H1 (cell line): ENCODE measurements around the gene ADAMTS3. TPM values are rescaled to one million over a fixed set of nuclear protein-coding genes. Genes with fewer than 3 reads are reported as not detected.

Experiments used
- CTCF ChIA-PET: fragments of 300-600 bp; sonication (Branson Sonifier 250); formaldehyde crosslinking; loops from one replicate; lab custom pipeline; 2021; ENCODE audit not compliant: partially characterized antibody; lab: Charles Lee
- POLR2A ChIA-PET: fragments of 300-600 bp; sonication (Branson Sonifier 250); formaldehyde crosslinking; loops from one replicate; lab custom pipeline; 2021; ENCODE audit warnings: inconsistent platforms; ENCODE audit not compliant: partially characterized antibody; lab: Charles Lee
- DNase-seq, 2 experiments: peaks; one replicate each; pipeline versions ENCODE4 v3.0.0 to v3.0.0-alpha.2; 2010 to 2022; ENCODE audit warnings: low spot score in 2 of 2, low read depth in 1 of 2, mixed read lengths in 1 of 2
- FAIRE-seq: peaks from 2 replicates; lab custom pipeline; 2011; peaks lifted over from hg19 to GRCh38; lab: Jason Lieb, UNC
- H2AFZ ChIP-seq: 2 replicates; pipeline ENCODE4 v1.8.1; 2012; ENCODE audit warnings: low read length, inconsistent platforms
- H2AK5ac ChIP-seq: 2 replicates; pipeline ENCODE4 v1.6.1; 2013; ENCODE audit warnings: low read depth, low read length
- H2BK120ac ChIP-seq: replicated peaks from 2 replicates; pipeline ENCODE3; 2013; ENCODE audit warnings: low read depth, low read length, inconsistent platforms
- H2BK12ac ChIP-seq: 2 replicates; pipeline ENCODE4 v1.6.1; 2013; ENCODE audit warnings: low read depth, low read length
- H2BK15ac ChIP-seq: 2 replicates; pipeline ENCODE4 v1.6.1; 2013; ENCODE audit warnings: low read length
- H2BK20ac ChIP-seq: 2 replicates; pipeline ENCODE4 v1.6.1; 2013; ENCODE audit warnings: low read length
- H2BK5ac ChIP-seq: 2 replicates; pipeline ENCODE4 v1.6.1; 2013; ENCODE audit warnings: low read depth, low read length
- H3K14ac ChIP-seq: 2 replicates; pipeline ENCODE4 v1.6.1; 2013; ENCODE audit warnings: inconsistent platforms; ENCODE audit not compliant: insufficient read length
- H3K18ac ChIP-seq: 2 replicates; pipeline ENCODE4 v1.6.1; 2013; ENCODE audit warnings: low read length; ENCODE audit errors: extremely low read depth
- H3K23ac ChIP-seq: 2 replicates; pipeline ENCODE4 v1.6.1; 2013; ENCODE audit warnings: inconsistent platforms; ENCODE audit not compliant: insufficient read length
- H3K23me2 ChIP-seq: 2 replicates; pipeline ENCODE4 v1.6.1; 2013; ENCODE audit warnings: low read depth, low read length
- H3K27ac ChIP-seq: 2 replicates; pipeline ENCODE4 v1.6.1; 2011; ENCODE audit warnings: low read depth, low read length, inconsistent platforms
- H3K27me3 ChIP-seq, 4 experiments: replicated peaks in 1 of 4; 1 replicate in 1 of 4; 2 replicates in 3 of 4; pipeline versions ENCODE4 v1.6.1 to v1.8.1; 2011 to 2013; ENCODE audit warnings: low read length in 3 of 4, mild to moderate bottlenecking in 3 of 4, inconsistent platforms in 2 of 4, mixed read lengths in 2 of 4, moderate library complexity in 1 of 4; ENCODE audit not compliant: control insufficient read depth in 3 of 4, insufficient read depth in 3 of 4; ENCODE audit errors: extremely low read depth in 1 of 4
- H3K36me3 ChIP-seq, 4 experiments: 2 replicates each; pipeline versions ENCODE4 v1.6.1 to v1.8.1; 2011 to 2013; ENCODE audit warnings: mild to moderate bottlenecking in 4 of 4, low read length in 3 of 4, moderate library complexity in 2 of 4, control low read depth in 1 of 4, inconsistent platforms in 1 of 4; ENCODE audit not compliant: insufficient read depth in 4 of 4, control insufficient read depth in 2 of 4
- H3K4ac ChIP-seq: replicated peaks from 2 replicates; pipeline ENCODE3; 2013; ENCODE audit warnings: low read length, low read depth, mixed read lengths, inconsistent platforms; ENCODE audit not compliant: insufficient read length
- H3K4me1 ChIP-seq, 4 experiments: replicated peaks in 1 of 4; 1 replicate in 1 of 4; 2 replicates in 3 of 4; pipeline versions ENCODE4 v1.6.1 to v1.8.1; 2011 to 2013; ENCODE audit warnings: low read length in 3 of 4, inconsistent platforms in 2 of 4, mixed read lengths in 1 of 4; ENCODE audit not compliant: insufficient read depth in 4 of 4, control insufficient read depth in 3 of 4
- H3K4me2 ChIP-seq, 2 experiments: 2 replicates each; pipeline versions ENCODE4 v1.6.1 to v1.8.1; 2011 to 2013; ENCODE audit warnings: low read depth in 2 of 2, low read length in 2 of 2, control low read depth in 1 of 2, inconsistent platforms in 1 of 2, mild to moderate bottlenecking in 1 of 2; ENCODE audit not compliant: insufficient read depth in 1 of 2
- H3K4me3 ChIP-seq, 4 experiments: fragments of 200-600, 300-600 bp in 1 of 4; sonication (generic), shearing (Covaris generic), sonication (Bioruptor Twin) in 1 of 4; 2 replicates each; pipeline versions ENCODE4 v1.5.1 to v1.8.1; 2011 to 2016; ENCODE audit warnings: low read length in 4 of 4, low read depth in 3 of 4, control low read depth in 2 of 4, inconsistent platforms in 2 of 4, mild to moderate bottlenecking in 2 of 4, mixed read lengths in 1 of 4, moderate library complexity in 1 of 4; ENCODE audit not compliant: insufficient read depth in 2 of 4; ENCODE audit errors: extremely low read depth in 1 of 4
- H3K56ac ChIP-seq: replicated peaks from 2 replicates; pipeline ENCODE3; 2013; ENCODE audit warnings: low read depth, mild to moderate bottlenecking, mixed read lengths, low read length, inconsistent platforms; ENCODE audit not compliant: insufficient read length
- H3K79me1 ChIP-seq: 2 replicates; pipeline ENCODE4 v1.6.1; 2013; ENCODE audit warnings: low read depth, low read length, control low read depth
- H3K79me2 ChIP-seq, 2 experiments: 2 replicates each; pipeline versions ENCODE4 v1.6.1 to v1.8.1; 2012 to 2013; ENCODE audit warnings: low read length in 2 of 2, mild to moderate bottlenecking in 2 of 2, inconsistent platforms in 1 of 2; ENCODE audit not compliant: insufficient read depth in 2 of 2, control insufficient read depth in 1 of 2
- H3K9ac ChIP-seq, 4 experiments: replicated peaks in 1 of 4; 1 replicate in 1 of 4; 2 replicates in 3 of 4; pipeline versions ENCODE4 v1.6.1 to v1.8.1; 2011 to 2013; ENCODE audit warnings: low read depth in 3 of 4, low read length in 3 of 4, control low read depth in 2 of 4, mild to moderate bottlenecking in 2 of 4, moderate library complexity in 2 of 4, inconsistent platforms in 1 of 4; ENCODE audit errors: extremely low read depth in 1 of 4
- H3K9me3 ChIP-seq, 2 experiments: 2 replicates each; pipeline versions ENCODE4 v1.6.1 to v1.8.1; 2012 to 2013; ENCODE audit warnings: mild to moderate bottlenecking in 2 of 2, moderate library complexity in 2 of 2, control low read depth in 1 of 2, inconsistent platforms in 1 of 2, low read depth in 1 of 2, low read length in 1 of 2, mixed read lengths in 1 of 2; ENCODE audit not compliant: insufficient read depth in 2 of 2
- H4K20me1 ChIP-seq, 2 experiments: replicated peaks in 1 of 2; 2 replicates each; pipeline versions ENCODE3 to v1.8.1; 2011 to 2013; ENCODE audit warnings: inconsistent platforms in 2 of 2, low read length in 2 of 2, mild to moderate bottlenecking in 1 of 2; ENCODE audit not compliant: insufficient read depth in 2 of 2, control insufficient read depth in 1 of 2
- H4K5ac ChIP-seq: 2 replicates; pipeline ENCODE4 v1.6.1; 2013; ENCODE audit warnings: low read length, low read depth, mixed read lengths, inconsistent platforms; ENCODE audit not compliant: insufficient read length
- H4K8ac ChIP-seq: 2 replicates; pipeline ENCODE4 v1.8.0; 2013; ENCODE audit warnings: mild to moderate bottlenecking, moderate library complexity, low read length, inconsistent platforms; ENCODE audit not compliant: insufficient read depth; ENCODE audit errors: extremely low read depth
- H4K91ac ChIP-seq: replicated peaks from 2 replicates; pipeline ENCODE3; 2013; ENCODE audit warnings: low read length, mixed read lengths, inconsistent platforms; ENCODE audit not compliant: insufficient read length
- NANOG ChIP-seq: IDR thresholded peaks from 2 replicates; pipeline ENCODE4 v1.6.1; 2011; ENCODE audit warnings: low read length, low read depth, mild to moderate bottlenecking, inconsistent platforms; ENCODE audit not compliant: insufficient read depth, poor library complexity, severe bottlenecking
- TEAD4 ChIP-seq: IDR thresholded peaks from 2 replicates; pipeline ENCODE4 v1.6.1; 2012; ENCODE audit warnings: low read depth, low read length, inconsistent platforms, mixed read lengths
- WGBS, 2 experiments: shearing (Covaris generic) in 1 of 2; methylation state at CpG; one replicate each; pipeline versions ENCODE4 v1.1.6 to v1.1.7; 2013 to 2015; ENCODE audit warnings: low lambda C conversion rate in 2 of 2, mixed read lengths in 2 of 2, inconsistent platforms in 1 of 2, low coverage in 1 of 2, missing lambda C conversion rate in 1 of 2; ENCODE audit not compliant: insufficient replicate concordance in 2 of 2, insufficient coverage in 1 of 2, insufficient read length in 1 of 2; ENCODE audit errors: extremely low coverage in 1 of 2, missing lambda C conversion rate in 1 of 2; 5-methylcytosine and 5-hydroxymethylcytosine counted together
- polyA plus RNA-seq, 7 experiments: library from polyadenylated mRNA; depleted of rRNA in 3 of 7; stranded (reverse) in 5 of 7; unstranded in 2 of 7; fragments of >200 nt in 5 of 7; fragments of 200-250 nt in 2 of 7; gene quantifications; 1 replicate in 5 of 7; 2 replicates in 1 of 7; 4 replicates in 1 of 7; pipeline versions ENCODE4 v1.2.1 to v1.2.3, GENCODE V29; 2011 to 2013; ENCODE audit warnings: missing spikeins in 2 of 7, mixed read lengths in 2 of 7
- total RNA-seq: library from RNA; stranded (reverse); fragmentation: NEBNext Ultra II Directional; extraction: Animal tissue kit (Norgen Biotek cat#: 25700); gene quantifications from 2 replicates; pipeline ENCODE4 v1.2.1, GENCODE V29; 2021

The ADAMTS3 gene
- total and polyA plus RNA-seq, 2 of the 8 experiments (the other 6 are each of a cell fraction or from before 2014, with no cell fraction given): 1.3 to 3.4 TPM

DNA sequence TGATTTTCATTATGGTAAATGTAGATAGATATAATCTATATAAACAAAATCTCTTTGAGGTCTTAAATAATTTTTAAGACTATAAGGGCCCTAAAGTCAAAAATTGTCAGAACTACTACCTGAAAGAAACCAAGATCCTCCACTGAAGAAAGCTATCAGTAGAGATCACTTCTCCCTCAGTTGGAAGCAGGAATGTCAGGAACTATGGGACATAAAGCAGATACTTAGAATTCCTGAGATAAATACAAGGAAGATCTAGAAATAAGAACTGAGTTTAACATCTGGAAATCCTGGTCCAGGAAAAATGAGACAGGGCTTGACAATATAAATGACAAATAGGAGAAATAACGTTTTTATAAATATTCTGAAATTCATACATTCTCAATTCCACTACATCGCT lies 97.2 kb downstream of the ADAMTS3 start:
- Histone ChIP-seq H4K91ac (no peak overlapping the region), H3K4ac (no peak overlapping the region), H3K27ac (no peak overlapping the region), H4K20me1 (no peaks in the 10 kb centered on the region), H3K27me3 (no peaks in the 10 kb centered on the region), H3K23me2 (no peaks in the 10 kb centered on the region), H3K56ac (no peak overlapping the region), H2AFZ (no peak overlapping the region), H3K23ac (no peak overlapping the region), H3K36me3 (no peaks in the 10 kb centered on the region), H3K18ac (no peak overlapping the region), H3K4me3 (no peak overlapping the region), H3K4me1 (no peaks in the 10 kb centered on the region), H2BK120ac (no peak overlapping the region), H4K5ac (no peak overlapping the region), H4K8ac (no peak overlapping the region), H3K79me2 (no peaks in the 10 kb centered on the region), H2BK15ac (no peak overlapping the region), H3K9ac (no peak overlapping the region), H2BK5ac (no peak overlapping the region), H3K14ac (no peak overlapping the region), H2AK5ac (no peak overlapping the region), H2BK12ac (no peak overlapping the region), H3K79me1 (no peaks in the 10 kb centered on the region), H3K9me3 (no peaks in the 10 kb centered on the region), H3K4me2 (no peak overlapping the region), H2BK20ac (no peak overlapping the region)
- POLR2A ChIA-PET: no interaction called here
- WGBS, 2 experiments: 88% methylated on average over 2 of the region's 2 CpGs; no CpG with 5 or more reads in 1 of the 2 experiments
- TF ChIP-seq NANOG (no peak), TEAD4 (peak; percentile 79)
- CTCF ChIA-PET: no interaction called here
- FAIRE-seq (no peak), DNase-seq (no peak)
